Muscle layer of colon (tissue), 2 donors: ENCODE measurements around the gene MINDY1.

ENCODE experiments used
- H3K27ac ChIP-seq: one replicate; pipeline ENCODE4 v1.7.0; 2013; ENCODE audit warnings: low read depth, mild to moderate bottlenecking, low read length, moderate library complexity
- H3K27me3 ChIP-seq, 2 donors: one replicate each; pipeline ENCODE4 v1.7.0; 2013; ENCODE audit warnings: low read length in 2 of 2, mild to moderate bottlenecking in 2 of 2; ENCODE audit not compliant: insufficient read depth in 2 of 2, control insufficient read depth in 1 of 2
- H3K36me3 ChIP-seq: one replicate; pipeline ENCODE4 v1.7.0; 2013; ENCODE audit warnings: mild to moderate bottlenecking, low read length; ENCODE audit not compliant: insufficient read depth
- H3K4me1 ChIP-seq: one replicate; pipeline ENCODE4 v1.7.0; 2013; ENCODE audit warnings: mild to moderate bottlenecking, low read length; ENCODE audit not compliant: insufficient read depth
- H3K4me3 ChIP-seq, 2 donors: one replicate each; pipeline ENCODE4 v1.7.0; 2013; ENCODE audit warnings: low read length in 2 of 2, low read depth in 1 of 2, mild to moderate bottlenecking in 1 of 2, moderate library complexity in 1 of 2
- H3K9ac ChIP-seq: one replicate; pipeline ENCODE4 v1.7.0; 2013; ENCODE audit warnings: low read length
- H3K9me3 ChIP-seq: one replicate; pipeline ENCODE4 v1.7.0; 2013; ENCODE audit warnings: mild to moderate bottlenecking, low read length
- donor health status: abdominal sarcoma.
- donor health status: Adenocarcinoma of cecum.

The MINDY1 gene

DNA sequence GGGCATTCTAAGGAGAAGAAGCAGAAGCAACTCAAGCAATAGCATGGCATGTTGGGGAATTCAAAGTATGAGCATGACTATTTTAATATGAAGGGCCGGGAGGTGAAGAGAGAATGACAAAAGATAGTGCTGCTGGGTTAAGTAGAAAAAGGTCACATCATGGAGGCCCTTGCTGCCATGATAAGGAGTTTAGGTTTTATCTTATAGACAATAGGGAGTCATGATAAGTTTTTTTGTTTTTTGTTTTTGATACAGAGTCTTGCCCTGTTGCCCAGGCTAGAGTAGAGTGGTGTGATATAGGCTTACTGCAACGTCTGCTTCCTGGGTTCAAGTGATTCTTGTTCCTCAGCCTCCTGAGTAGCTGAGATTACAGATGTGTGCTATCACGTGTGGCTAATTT is 32.8 kb upstream of the MINDY1 start:
- H3K36me3 ChIP-seq: peaks cover 7% of the 10 kb centered on the region
- H3K4me3 ChIP-seq: no peak overlapping the region
- no peak overlapping the region for H3K9ac ChIP-seq
- no peak overlapping the region for H3K27ac ChIP-seq
- H3K27me3 ChIP-seq: no peaks in the 10 kb centered on the region
- H3K4me1 ChIP-seq: no peaks in the 10 kb centered on the region
- no peaks in the 10 kb centered on the region for H3K9me3 ChIP-seq

DNA sequence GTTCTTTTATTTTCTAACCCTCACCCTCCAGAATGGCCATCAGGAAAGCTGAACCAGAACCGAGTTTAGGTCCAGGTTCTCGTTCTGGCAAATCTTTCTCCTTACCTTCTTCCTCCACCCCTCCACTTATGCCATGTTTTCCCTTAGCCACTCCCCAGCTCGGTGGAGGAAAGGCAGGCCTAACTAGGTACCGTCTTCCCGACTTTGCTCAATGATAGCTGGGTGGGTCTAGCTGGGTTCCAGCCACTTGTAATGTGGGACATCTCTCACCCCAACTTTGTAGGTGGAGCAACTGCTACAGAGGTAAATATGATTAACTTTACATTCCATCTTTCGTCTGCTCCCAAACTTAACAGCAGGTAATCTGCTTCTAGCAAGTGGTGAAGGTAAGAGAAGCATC is 30.3 kb upstream of the MINDY1 start:
- H3K36me3 ChIP-seq: peaks cover 17% of the 10 kb centered on the region
- no peak overlapping the region for H3K9ac ChIP-seq
- no peak overlapping the region for H3K27ac ChIP-seq
- H3K9me3 ChIP-seq: no peaks in the 10 kb centered on the region
- H3K4me1 ChIP-seq: no peaks in the 10 kb centered on the region
- no peaks in the 10 kb centered on the region for H3K27me3 ChIP-seq
- H3K4me3 ChIP-seq: no peak overlapping the region

DNA sequence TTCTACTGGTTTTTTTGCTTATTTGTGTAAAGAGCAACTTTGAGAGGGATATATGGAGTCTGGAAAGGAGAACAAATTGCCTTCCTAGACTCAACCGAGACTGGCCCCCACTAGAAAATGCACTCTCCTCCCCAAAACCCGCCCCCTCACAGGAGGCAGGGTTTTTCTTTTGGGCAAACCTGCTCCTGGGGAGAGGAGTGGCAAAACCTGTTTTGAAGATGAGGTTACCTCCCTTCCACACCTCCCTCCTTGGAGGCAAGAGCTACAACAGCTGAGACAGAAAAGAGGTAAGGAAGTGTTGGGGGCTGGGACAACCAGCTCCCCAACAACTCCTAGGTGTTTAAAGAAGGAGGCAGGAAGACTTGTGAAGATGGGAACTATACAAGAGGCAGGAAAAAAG is 29.7 kb upstream of the MINDY1 start, which contains the start of gene BNIPL:
BNIPL (plus strand) TSS at position 231 of the 400 bp plus-strand sequence; CDS start at position 371, 140 bp downstream.
- no peak within 1 kb of the TSS for H3K9ac ChIP-seq
- H3K4me1 ChIP-seq: no peaks in the 10 kb centered on the region
- H3K4me3 ChIP-seq: no peak within 1 kb of the TSS
- no peaks in the 10 kb centered on the region for H3K9me3 ChIP-seq
- no peaks in the 10 kb centered on the region for H3K27me3 ChIP-seq
- H3K36me3 ChIP-seq: peaks cover 17% of the 10 kb centered on the region
- no peak within 1 kb of the TSS for H3K27ac ChIP-seq

DNA sequence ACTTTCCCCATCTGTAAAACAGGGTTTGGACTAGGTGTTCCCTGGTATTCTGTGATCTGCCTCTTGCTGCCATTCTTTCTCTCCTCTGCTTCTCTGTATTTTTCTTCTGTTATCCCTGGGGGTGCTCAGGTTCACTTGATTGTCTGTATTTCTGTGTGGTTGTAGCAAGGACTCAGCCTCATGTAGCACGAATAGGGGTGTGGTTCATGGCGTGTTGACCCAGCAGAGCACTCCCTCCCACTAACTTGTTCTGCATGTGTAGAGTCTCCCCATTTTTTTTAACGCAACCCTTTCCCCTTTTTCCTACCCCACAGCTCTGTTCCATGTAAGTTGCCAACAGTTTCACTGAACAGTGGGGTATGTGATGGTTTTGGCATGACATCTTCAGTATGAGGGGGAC is 28.5 kb upstream of the MINDY1 start:
- Histone ChIP-seq H3K36me3 (peaks cover 25% of the 10 kb centered on the region), H3K4me3 (no peak overlapping the region), H3K27ac (no peak overlapping the region)

DNA sequence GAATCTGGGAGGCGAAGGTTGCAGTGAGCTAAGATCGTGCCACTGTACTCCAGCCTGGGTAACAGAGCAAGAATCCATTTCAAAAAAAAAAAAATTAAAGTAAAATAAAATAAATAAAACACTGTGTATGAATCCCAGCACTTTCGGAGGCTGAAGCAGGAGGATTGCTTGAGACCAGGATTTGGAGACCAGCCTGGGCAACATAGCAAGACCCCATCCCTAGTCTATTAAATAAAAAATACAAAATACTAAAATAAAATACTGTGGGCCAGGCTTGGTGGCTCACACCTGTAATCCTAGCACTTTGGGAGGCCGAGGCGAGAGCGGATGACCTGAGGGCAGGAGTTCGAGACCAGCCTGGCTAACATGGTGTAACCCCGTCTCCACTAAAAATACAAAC is 25.5 kb upstream of the MINDY1 start:
- no peak overlapping the region for H3K4me3 ChIP-seq
- H3K9me3 ChIP-seq: no peaks in the 10 kb centered on the region
- no peaks in the 10 kb centered on the region for H3K27me3 ChIP-seq
- H3K36me3 ChIP-seq: peaks cover 43% of the 10 kb centered on the region
- H3K9ac ChIP-seq: no peak overlapping the region
- H3K4me1 ChIP-seq: no peaks in the 10 kb centered on the region
- no peak overlapping the region for H3K27ac ChIP-seq

More for the DNA sequence above, 28.5 kb upstream of the MINDY1 start:
- Histone ChIP-seq H3K9ac (no peak overlapping the region), H3K4me1 (no peaks in the 10 kb centered on the region), H3K9me3 (no peaks in the 10 kb centered on the region), H3K27me3 (no peaks in the 10 kb centered on the region)

DNA sequence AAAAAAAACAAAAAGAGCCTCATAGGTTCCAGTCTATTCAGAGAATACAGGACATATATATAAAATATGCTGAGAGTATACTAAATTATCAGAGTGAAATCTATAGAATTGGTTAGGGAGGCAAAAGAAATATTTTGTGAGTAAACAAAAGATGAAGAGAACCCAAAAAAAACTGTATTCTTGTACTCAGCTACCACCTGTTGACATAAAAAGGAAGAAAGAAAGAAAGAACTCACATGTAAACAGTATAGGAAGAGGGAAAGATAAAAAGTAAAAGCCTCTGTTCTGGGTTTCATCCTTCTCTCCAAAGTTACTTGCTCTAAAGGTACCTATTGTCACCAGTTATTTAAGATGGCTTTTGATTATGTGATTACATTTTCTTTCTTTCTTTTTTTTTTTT is 19.8 kb upstream of the MINDY1 start:
- Histone ChIP-seq H3K9ac (no peak overlapping the region), H3K4me3 (no peak overlapping the region), H3K9me3 (no peaks in the 10 kb centered on the region), H3K27ac (no peak overlapping the region), H3K36me3 (peaks cover 39% of the 10 kb centered on the region), H3K4me1 (peaks cover 8% of the 10 kb centered on the region), H3K27me3 (no peaks in the 10 kb centered on the region)

DNA sequence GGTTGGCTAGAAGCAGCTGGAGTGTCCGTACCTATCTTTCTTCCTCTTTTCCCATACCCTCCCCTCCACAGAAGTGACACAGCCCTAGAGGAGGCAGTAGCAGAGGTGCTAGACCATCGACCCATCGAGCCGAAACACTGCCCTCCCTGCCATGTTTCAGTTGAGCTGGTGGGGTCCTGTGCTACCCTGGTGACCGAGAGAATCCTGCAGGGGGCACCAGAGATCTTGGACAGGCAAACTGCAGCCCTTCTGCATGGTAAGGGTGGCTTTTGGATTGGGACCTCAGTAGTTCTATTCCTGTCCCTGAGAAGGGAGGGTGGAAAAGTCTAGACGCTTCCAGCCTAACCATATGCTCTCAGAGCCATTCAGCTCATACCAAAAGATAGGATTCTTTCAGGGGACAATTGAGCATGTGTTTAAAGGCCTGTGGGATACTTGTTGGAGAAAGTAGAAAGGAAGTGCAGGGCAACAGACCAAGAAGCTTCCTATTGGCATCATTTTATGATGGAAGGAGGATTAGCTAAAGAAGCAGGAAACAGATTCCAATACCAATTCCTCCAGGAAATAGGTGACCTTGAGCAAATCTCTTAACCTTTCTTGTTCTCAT is 17.9 kb upstream of the MINDY1 start:
- no peaks in the 10 kb centered on the region for H3K27me3 ChIP-seq
- H3K4me1 ChIP-seq: peaks cover 8% of the 10 kb centered on the region
- peaks cover 30% of the 10 kb centered on the region for H3K36me3 ChIP-seq
- no peaks in the 10 kb centered on the region for H3K9me3 ChIP-seq
- H3K27ac ChIP-seq: no peak overlapping the region
- H3K9ac ChIP-seq: no peak overlapping the region
- no peak overlapping the region for H3K4me3 ChIP-seq

DNA sequence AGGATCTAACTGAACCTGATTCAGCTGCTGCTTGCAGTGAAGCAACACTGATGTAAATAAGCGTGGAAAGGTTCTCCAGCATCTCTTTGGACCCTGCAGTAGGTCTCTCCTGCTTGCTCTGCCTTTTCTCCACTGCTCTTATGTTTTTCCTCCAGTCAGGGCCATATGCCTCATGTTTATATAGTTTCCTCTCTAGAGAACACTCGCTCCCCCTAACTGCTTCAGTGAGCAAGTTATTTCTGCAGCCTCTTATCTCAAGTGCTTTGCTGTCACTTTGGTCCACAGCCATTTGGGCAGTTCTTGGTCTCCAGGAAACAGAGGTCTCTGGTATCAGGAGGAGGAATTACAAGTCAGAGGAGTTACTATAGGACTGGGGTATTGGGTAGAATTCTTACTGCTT is 6.8 kb upstream of the MINDY1 start:
- Histone ChIP-seq H3K9ac (no peak overlapping the region), H3K27me3 (no peaks in the 10 kb centered on the region), H3K36me3 (peaks cover 7% of the 10 kb centered on the region), H3K27ac (peak overlapping the region; percentile 70), H3K9me3 (no peaks in the 10 kb centered on the region), H3K4me1 (peaks cover 24% of the 10 kb centered on the region), H3K4me3 (no peak overlapping the region)

DNA sequence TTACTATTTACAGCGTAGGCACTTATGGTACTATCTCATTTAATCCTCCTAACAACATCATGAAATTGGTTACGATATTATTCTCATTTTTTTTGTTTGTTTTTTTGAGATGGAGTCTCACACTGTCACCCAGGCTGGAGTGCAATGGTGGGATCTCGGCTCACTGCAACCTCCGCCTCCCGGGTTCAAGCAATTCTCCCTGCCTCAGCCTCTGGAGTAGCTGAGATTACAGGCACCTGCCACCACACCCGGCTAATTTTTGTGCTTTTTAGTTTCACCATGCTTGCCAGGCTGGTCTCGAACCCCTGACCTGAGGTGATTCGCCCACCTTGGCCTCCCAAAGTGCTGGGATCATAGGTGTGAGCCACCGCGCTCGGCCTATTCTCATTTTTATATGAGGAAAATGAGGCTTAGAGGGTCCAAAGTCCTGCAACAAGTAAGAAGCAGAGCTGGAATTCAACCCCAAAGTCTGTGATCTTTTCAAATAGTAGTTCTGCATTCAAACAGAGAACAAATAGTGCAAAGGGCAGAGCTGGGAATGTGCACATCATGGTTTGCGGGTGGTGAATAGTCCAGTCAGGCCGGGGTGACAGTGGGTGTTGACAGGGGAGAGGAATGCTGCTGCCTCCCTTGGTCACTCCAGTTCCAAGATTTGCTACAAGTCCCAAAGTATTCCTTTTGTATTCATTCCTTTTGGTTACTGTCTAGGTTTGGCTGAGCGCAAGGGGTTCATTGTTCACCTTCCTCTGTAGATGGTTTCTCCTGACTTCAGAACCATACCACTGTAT is 6.2 kb upstream of the MINDY1 start:
- Histone ChIP-seq H3K9me3 (no peaks in the 10 kb centered on the region), H3K4me1 (peaks cover 25% of the 10 kb centered on the region), H3K27me3 (no peaks in the 10 kb centered on the region), H3K4me3 (no peak overlapping the region), H3K36me3 (peaks cover 5% of the 10 kb centered on the region), H3K27ac (peak overlapping the region; percentile 70), H3K9ac (no peak overlapping the region)

DNA sequence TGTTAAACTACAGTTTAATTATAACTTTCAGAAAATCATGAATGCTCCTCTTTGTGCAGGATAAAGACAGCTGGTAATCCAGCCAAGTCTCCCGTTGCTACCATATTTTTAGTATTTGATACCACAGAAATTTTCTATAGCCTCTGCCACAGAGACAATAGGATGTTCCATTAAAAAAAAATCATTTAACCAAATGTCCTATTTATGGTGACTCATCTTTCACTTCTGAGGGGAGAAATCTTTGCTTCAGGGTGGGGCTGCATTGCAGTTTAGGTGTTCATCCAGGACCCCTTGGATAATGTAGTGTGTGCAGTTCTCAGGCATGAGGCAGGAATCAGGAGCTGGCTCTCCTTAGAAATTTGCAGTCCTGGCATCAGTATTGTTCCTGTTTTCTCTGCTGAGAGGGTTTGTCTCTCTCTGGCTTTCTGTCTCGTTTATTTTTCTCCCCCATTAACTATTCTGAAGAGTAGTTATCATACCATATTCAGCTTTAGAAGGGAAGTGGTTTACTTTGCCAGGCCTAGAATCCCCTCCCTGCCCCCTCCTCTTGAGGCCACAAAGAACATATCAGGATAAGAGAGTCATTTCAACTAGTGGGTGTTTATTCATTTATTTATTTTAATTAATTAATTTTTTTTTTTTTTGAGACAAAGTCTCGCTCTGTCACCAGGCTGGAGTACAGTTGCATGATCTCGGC is 4.6 kb upstream of the MINDY1 start:
- H3K27me3 ChIP-seq: no peaks in the 10 kb centered on the region
- H3K27ac ChIP-seq: no peak overlapping the region
- peaks cover 3% of the 10 kb centered on the region for H3K36me3 ChIP-seq
- H3K4me3 ChIP-seq: no peak overlapping the region
- peaks cover 37% of the 10 kb centered on the region for H3K4me1 ChIP-seq
- no peaks in the 10 kb centered on the region for H3K9me3 ChIP-seq
- no peak overlapping the region for H3K9ac ChIP-seq

DNA sequence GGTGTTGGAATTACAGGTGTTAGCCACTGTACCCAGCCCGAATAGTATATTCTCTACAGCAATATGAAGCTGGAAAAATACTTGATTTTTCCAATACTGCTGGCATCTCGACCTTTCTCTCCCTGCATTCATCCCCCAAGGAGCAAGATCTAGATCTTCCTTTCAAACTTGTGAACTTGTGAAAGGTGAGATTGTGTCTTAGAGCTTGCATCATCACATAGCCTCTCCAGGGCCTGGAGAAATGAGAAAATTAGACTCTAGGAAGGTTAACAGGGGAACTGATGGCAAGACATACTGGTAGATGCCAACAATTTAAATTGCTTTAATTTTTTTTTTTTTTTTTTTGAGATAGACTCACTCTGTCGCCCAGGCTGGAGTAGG is 3.6 kb upstream of the MINDY1 start:
- no peak overlapping the region for H3K27ac ChIP-seq
- no peaks in the 10 kb centered on the region for H3K27me3 ChIP-seq
- peaks cover 37% of the 10 kb centered on the region for H3K4me1 ChIP-seq

More for the DNA sequence above, 3.6 kb upstream of the MINDY1 start:
- Histone ChIP-seq H3K4me3 (no peak overlapping the region), H3K9me3 (no peaks in the 10 kb centered on the region), H3K9ac (no peak overlapping the region), H3K36me3 (peaks cover 3% of the 10 kb centered on the region)
